ENCODE measurements around the gene SRP9. TPM values are rescaled to one million over a fixed set of nuclear protein-coding genes. Genes with fewer than 3 reads are reported as not detected.
A peak's percentile ranks its signal among the peaks of the same experiment; 100 is the strongest.
"Not testable (repeated sequence)": the region's sequence is repeated elsewhere in the genome, so short reads cannot be mapped to it uniquely, and the experiment has no call there.

Gene SRP9
- total RNA-seq, 1 donor from 2014 or later = 143 TPM

GRCh38 chr1:225780630-225781029, 3.0 kb downstream of the SRP9 start:
- POLR2A ChIA-PET = interaction anchor here (0.6 to 0.7 kb wide), 2 partner anchors 9 to 72 kb away, joined by 3 to 4 read pairs; no protein-coding TSS in a partner anchor
- DNase-seq (no peak), ATAC-seq (ENCODE audit: low read depth) (no peak)
- TF ChIP-seq, protein P1, sequence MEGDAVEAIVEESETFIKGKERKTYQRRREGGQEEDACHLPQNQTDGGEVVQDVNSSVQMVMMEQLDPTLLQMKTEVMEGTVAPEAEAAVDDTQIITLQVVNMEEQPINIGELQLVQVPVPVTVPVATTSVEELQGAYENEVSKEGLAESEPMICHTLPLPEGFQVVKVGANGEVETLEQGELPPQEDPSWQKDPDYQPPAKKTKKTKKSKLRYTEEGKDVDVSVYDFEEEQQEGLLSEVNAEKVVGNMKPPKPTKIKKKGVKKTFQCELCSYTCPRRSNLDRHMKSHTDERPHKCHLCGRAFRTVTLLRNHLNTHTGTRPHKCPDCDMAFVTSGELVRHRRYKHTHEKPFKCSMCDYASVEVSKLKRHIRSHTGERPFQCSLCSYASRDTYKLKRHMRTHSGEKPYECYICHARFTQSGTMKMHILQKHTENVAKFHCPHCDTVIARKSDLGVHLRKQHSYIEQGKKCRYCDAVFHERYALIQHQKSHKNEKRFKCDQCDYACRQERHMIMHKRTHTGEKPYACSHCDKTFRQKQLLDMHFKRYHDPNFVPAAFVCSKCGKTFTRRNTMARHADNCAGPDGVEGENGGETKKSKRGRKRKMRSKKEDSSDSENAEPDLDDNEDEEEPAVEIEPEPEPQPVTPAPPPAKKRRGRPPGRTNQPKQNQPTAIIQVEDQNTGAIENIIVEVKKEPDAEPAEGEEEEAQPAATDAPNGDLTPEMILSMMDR (IDR thresholded peaks at IDR 0.05) = no peak
- Mint-ChIP-seq H3K4me1 (peaks cover 43% of the 10 kb centered on the region), H3K9me3 (no peaks in the 10 kb centered on the region), H3K36me3 (ENCODE audit: low read depth) (peaks cover 43% of the 10 kb centered on the region), H3K27ac (no peak overlapping the region), H3K4me3 (peak overlapping the region; percentile 30), H3K27me3 (no peaks in the 10 kb centered on the region)
- intact Hi-C loops (cut with micrococcal nuclease) = no loop called here
- CTCF ChIA-PET = no interaction called here

DNA sequence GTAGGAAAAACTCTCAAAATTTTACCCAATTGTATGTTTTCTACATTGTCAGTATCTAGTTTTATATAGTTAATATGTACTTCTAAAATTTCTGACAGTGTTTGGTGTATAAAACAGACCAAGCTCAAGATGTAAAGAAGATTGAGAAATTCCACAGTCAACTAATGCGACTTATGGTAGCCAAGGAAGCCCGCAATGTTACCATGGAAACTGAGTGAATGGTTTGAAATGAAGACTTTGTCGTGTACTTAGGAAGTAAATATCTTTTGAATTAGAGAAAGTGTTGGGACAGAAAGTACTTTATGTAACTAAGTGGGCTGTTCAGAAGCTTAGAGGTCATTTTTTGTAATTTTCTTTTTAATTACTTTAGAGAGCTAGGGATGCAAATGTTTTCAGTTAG, 11.5 kb downstream of the SRP9 start:
- H3K4me1 Mint-ChIP-seq; H3K4me3 Mint-ChIP-seq; H3K9me3 Mint-ChIP-seq; H3K27ac Mint-ChIP-seq; POLR2A ChIA-PET; H3K27me3 Mint-ChIP-seq; CTCF ChIA-PET; DNase-seq; intact Hi-C loops (cut with micrococcal nuclease); ATAC-seq (ENCODE audit: low read depth): not testable (repeated sequence)
- peaks cover 77% of the 10 kb centered on the region for H3K36me3 Mint-ChIP-seq (ENCODE audit: low read depth)

- peaks cover 52% of the 10 kb centered on the region for H3K36me3 Mint-ChIP-seq (ENCODE audit: low read depth)
- ATAC-seq (ENCODE audit: low read depth) (no peak), DNase-seq (no peak)
- H3K9me3 Mint-ChIP-seq = peaks cover 4% of the 10 kb centered on the region
- ChIA-PET CTCF (no interaction called here), POLR2A (no interaction called here)
- H3K27ac Mint-ChIP-seq = no peak overlapping the region
- no peak overlapping the region for H3K4me3 Mint-ChIP-seq
- H3K4me1 Mint-ChIP-seq = no peaks in the 10 kb centered on the region
- TF ChIP-seq, protein P1 (IDR thresholded peaks at IDR 0.05) = no peak
- H3K27me3 Mint-ChIP-seq = no peaks in the 10 kb centered on the region
- intact Hi-C loops (cut with micrococcal nuclease) = no loop called here
Measured at GRCh38 chr1:225794954-225795353, 17.3 kb downstream of the SRP9 start.

GRCh38 chr1:225796097-225796496, 18.5 kb downstream of the SRP9 start:
- H3K4me3 Mint-ChIP-seq; intact Hi-C loops (cut with micrococcal nuclease); H3K9me3 Mint-ChIP-seq; DNase-seq; H3K27ac Mint-ChIP-seq; H3K4me1 Mint-ChIP-seq; POLR2A ChIA-PET; H3K27me3 Mint-ChIP-seq; CTCF ChIA-PET; ATAC-seq (ENCODE audit: low read depth): not testable (repeated sequence)
- H3K36me3 Mint-ChIP-seq (ENCODE audit: low read depth) = peaks cover 44% of the 10 kb centered on the region

GRCh38 chr1:225801146-225801545, 23.5 kb downstream of the SRP9 start:
- H3K27ac Mint-ChIP-seq; H3K4me1 Mint-ChIP-seq; DNase-seq; POLR2A ChIA-PET; H3K36me3 Mint-ChIP-seq (ENCODE audit: low read depth); ATAC-seq (ENCODE audit: low read depth); H3K4me3 Mint-ChIP-seq; CTCF ChIA-PET; H3K27me3 Mint-ChIP-seq; H3K9me3 Mint-ChIP-seq; intact Hi-C loops (cut with micrococcal nuclease): not testable (repeated sequence)

GRCh38 chr1:225806249-225806648, 28.6 kb downstream of the SRP9 start:
- DNase-seq (no peak), ATAC-seq (ENCODE audit: low read depth) (no peak)
- ChIA-PET POLR2A (interaction anchor here (0.7 kb wide), 1 partner anchor 64 kb away, joined by 4 read pairs; no protein-coding TSS in a partner anchor), CTCF (no interaction called here)
- TF ChIP-seq, protein P1 (IDR thresholded peaks at IDR 0.05) = no peak
- Mint-ChIP-seq H3K9me3 (no peaks in the 10 kb centered on the region), H3K36me3 (ENCODE audit: low read depth) (no peaks in the 10 kb centered on the region), H3K4me3 (no peak overlapping the region), H3K4me1 (peaks cover 12% of the 10 kb centered on the region), H3K27ac (no peak overlapping the region), H3K27me3 (peaks cover 3% of the 10 kb centered on the region)
- intact Hi-C loops (cut with micrococcal nuclease) = no loop called here

- POLR2A ChIA-PET = interaction anchor here (0.7 kb wide), 1 partner anchor 64 kb away, joined by 4 read pairs; no protein-coding TSS in a partner anchor
- intact Hi-C loops (cut with micrococcal nuclease); H3K4me3 Mint-ChIP-seq; ATAC-seq (ENCODE audit: low read depth); H3K27ac Mint-ChIP-seq; H3K9me3 Mint-ChIP-seq; H3K36me3 Mint-ChIP-seq (ENCODE audit: low read depth); CTCF ChIA-PET; DNase-seq; H3K27me3 Mint-ChIP-seq: not testable (repeated sequence)
- H3K4me1 Mint-ChIP-seq = peaks cover 12% of the 10 kb centered on the region
Measured at GRCh38 chr1:225806736-225807135, 29.1 kb downstream of the SRP9 start.

All from activated B cell treated with CpG ODN at 0.5 μM for 24 hours (primary cell).